ENCODE measurements around the gene PKP2. TPM values are rescaled to one million over a fixed set of nuclear protein-coding genes. Genes with fewer than 3 reads are reported as not detected.

The PKP2 gene
- total and polyA plus RNA-seq, 9 of the 15 experiments (the other 6 are each of a cell fraction or from before 2014, with no cell fraction given) = 1.6 to 4.2 (median 2.8) TPM

DNA sequence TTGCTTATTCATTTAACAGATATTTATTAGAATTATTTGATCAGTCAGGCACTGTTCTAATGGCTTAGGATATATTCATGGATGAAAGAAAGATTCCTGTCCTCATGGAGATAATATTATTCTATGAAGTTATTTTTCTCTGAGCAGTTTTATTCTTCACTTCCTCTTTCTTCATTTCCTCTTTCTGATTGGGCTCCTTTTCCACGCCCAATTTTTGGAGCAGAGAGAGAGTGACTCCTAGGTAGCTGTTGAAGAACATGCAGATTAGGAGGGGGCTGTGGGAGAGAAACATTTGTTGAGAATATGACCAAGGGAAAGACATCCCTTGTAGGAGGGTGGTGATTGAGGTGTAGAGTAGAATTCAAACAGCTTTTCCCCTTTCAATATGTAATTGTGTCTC, 134.9 kb downstream of the PKP2 start:
- no peak for FAIRE-seq
- intact Hi-C loops (cut with micrococcal nuclease) (no loop called here), in situ Hi-C loops (cut with MboI) (loop anchor here (5.0 kb wide), 1 partner anchor 181 kb away; no protein-coding TSS in a partner anchor)
- 0% methylated on average over 1 of the region's 1 CpG for WGBS (ENCODE audit: insufficient coverage, low coverage, missing lambda C conversion rate)
- no peaks in the 10 kb centered on the region for H4K20me1 ChIP-seq (replicated peaks; ENCODE audit: control insufficient read depth, insufficient read depth, low read length)
- no peaks in the 10 kb centered on the region for H3K79me2 ChIP-seq (ENCODE audit: control insufficient read depth, insufficient read depth, low read length)
- H3K4me1 ChIP-seq (replicated peaks in 1 of 2; ENCODE audit: control insufficient read depth in 2 of 2, insufficient read depth in 2 of 2, low read length in 2 of 2) = no peaks in the 10 kb centered on the region
- H2AFZ ChIP-seq (ENCODE audit: low read depth, low read length) = peak overlapping the region; percentile 23
- TF ChIP-seq, protein P1, sequence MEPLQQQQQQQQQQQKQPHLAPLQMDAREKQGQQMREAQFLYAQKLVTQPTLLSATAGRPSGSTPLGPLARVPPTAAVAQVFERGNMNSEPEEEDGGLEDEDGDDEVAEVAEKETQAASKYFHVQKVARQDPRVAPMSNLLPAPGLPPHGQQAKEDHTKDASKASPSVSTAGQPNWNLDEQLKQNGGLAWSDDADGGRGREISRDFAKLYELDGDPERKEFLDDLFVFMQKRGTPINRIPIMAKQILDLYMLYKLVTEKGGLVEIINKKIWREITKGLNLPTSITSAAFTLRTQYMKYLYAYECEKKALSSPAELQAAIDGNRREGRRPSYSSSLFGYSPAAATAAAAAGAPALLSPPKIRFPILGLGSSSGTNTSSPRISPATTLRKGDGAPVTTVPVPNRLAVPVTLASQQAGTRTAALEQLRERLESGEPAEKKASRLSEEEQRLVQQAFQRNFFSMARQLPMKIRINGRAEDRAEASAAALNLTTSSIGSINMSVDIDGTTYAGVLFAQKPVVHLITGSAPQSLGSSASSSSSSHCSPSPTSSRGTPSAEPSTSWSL (CRISPR knock-in tag; IDR thresholded peaks at IDR 0.05; ENCODE audit: borderline replicate concordance) = no peak
- TF ChIP-seq, protein P2, sequence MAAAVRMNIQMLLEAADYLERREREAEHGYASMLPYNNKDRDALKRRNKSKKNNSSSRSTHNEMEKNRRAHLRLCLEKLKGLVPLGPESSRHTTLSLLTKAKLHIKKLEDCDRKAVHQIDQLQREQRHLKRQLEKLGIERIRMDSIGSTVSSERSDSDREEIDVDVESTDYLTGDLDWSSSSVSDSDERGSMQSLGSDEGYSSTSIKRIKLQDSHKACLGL (CRISPR knock-in tag; IDR thresholded peaks at IDR 0.05; ENCODE audit: borderline replicate concordance, poor library complexity, severe bottlenecking) = no peak
- TF ChIP-seq ZNF354B (CRISPR knock-in tag; IDR thresholded peaks at IDR 0.05) (no peak), MTA3 (IDR thresholded peaks at IDR 0.05; ENCODE audit: borderline replicate concordance) (no peak), CSDE1 (IDR thresholded peaks at IDR 0.05) (no peak), HNRNPLL (IDR thresholded peaks at IDR 0.05; ENCODE audit: low read depth, low read length, poor library complexity, severe bottlenecking) (no peak), RBM34 (IDR thresholded peaks at IDR 0.05; ENCODE audit: borderline replicate concordance, insufficient read depth, low read length) (no peak), ZNF408 (CRISPR knock-in tag; IDR thresholded peaks at IDR 0.05; ENCODE audit: low read depth) (no peak), TAL1 (IDR thresholded peaks at IDR 0.05) (no peak), SPI1 (IDR thresholded peaks at IDR 0.05; ENCODE audit: borderline replicate concordance, low read depth, low read length) (peak; percentile 98), SRSF9 (IDR thresholded peaks at IDR 0.05; ENCODE audit: borderline replicate concordance, low read depth, low read length) (no peak)
- TF ChIP-seq, protein P3, sequence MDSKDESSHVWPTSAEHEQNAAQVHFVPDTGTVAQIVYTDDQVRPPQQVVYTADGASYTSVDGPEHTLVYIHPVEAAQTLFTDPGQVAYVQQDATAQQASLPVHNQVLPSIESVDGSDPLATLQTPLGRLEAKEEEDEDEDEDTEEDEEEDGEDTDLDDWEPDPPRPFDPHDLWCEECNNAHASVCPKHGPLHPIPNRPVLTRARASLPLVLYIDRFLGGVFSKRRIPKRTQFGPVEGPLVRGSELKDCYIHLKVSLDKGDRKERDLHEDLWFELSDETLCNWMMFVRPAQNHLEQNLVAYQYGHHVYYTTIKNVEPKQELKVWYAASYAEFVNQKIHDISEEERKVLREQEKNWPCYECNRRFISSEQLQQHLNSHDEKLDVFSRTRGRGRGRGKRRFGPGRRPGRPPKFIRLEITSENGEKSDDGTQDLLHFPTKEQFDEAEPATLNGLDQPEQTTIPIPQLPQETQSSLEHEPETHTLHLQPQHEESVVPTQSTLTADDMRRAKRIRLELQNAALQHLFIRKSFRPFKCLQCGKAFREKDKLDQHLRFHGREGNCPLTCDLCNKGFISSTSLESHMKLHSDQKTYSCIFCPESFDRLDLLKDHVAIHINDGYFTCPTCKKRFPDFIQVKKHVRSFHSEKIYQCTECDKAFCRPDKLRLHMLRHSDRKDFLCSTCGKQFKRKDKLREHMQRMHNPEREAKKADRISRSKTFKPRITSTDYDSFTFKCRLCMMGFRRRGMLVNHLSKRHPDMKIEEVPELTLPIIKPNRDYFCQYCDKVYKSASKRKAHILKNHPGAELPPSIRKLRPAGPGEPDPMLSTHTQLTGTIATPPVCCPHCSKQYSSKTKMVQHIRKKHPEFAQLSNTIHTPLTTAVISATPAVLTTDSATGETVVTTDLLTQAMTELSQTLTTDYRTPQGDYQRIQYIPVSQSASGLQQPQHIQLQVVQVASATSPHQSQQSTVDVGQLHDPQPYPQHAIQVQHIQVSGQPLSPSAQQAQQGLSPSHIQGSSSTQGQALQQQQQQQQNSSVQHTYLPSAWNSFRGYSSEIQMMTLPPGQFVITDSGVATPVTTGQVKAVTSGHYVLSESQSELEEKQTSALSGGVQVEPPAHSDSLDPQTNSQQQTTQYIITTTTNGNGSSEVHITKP (IDR thresholded peaks at IDR 0.05; ENCODE audit: partially characterized antibody) = peak; percentile 61
- TF ChIP-seq, protein P4, sequence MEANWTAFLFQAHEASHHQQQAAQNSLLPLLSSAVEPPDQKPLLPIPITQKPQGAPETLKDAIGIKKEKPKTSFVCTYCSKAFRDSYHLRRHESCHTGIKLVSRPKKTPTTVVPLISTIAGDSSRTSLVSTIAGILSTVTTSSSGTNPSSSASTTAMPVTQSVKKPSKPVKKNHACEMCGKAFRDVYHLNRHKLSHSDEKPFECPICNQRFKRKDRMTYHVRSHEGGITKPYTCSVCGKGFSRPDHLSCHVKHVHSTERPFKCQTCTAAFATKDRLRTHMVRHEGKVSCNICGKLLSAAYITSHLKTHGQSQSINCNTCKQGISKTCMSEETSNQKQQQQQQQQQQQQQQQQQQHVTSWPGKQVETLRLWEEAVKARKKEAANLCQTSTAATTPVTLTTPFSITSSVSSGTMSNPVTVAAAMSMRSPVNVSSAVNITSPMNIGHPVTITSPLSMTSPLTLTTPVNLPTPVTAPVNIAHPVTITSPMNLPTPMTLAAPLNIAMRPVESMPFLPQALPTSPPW (CRISPR knock-in tag; IDR thresholded peaks at IDR 0.05) = peak; percentile 28; the same call in 1 of the 2 replicates
- CTCF ChIA-PET (ENCODE audit: low intra/inter-chr PET ratio) = no interaction called here
- H3K27ac ChIP-seq (ENCODE audit: extremely low read depth, low read depth, low read length) = no peak overlapping the region
- H3K9me3 ChIP-seq (replicated peaks; ENCODE audit: control insufficient read depth, insufficient read depth, low read depth, low read length) = no peaks in the 10 kb centered on the region
- no peak overlapping the region for H3K4me2 ChIP-seq (ENCODE audit: insufficient read depth, low read length)
- no peak overlapping the region for H3K9ac ChIP-seq (ENCODE audit: insufficient read depth in 1 of 2, low read depth in 2 of 2, low read length in 2 of 2)
- no peak overlapping the region for H3K4me3 ChIP-seq
- H3K27me3 ChIP-seq (ENCODE audit: control insufficient read depth in 2 of 2, insufficient read depth in 2 of 2, low read length in 2 of 2) = no peaks in the 10 kb centered on the region
- POLR2A ChIA-PET = interaction anchor here (0.5 to 1.3 kb wide), 2 partner anchors 20 to 1497 kb away, joined by 3 to 4 read pairs; no protein-coding TSS in a partner anchor
- BruUV-seq (replicated peaks) = no TSS peak
- no peaks in the 10 kb centered on the region for H3K36me3 ChIP-seq (ENCODE audit: control insufficient read depth, insufficient read depth, low read length)
- peak in 1 of 4 experiments; percentile 30 for DNase-seq (ENCODE audit: extremely low read depth in 1 of 4, low spot score in 3 of 4)
- peak; percentile 68; the same call in 2 of the 3 replicates for ATAC-seq
- H3K9me1 ChIP-seq (ENCODE audit: control insufficient read depth, insufficient read depth, low read length) = no peaks in the 10 kb centered on the region
